Lower leg skin (tissue), 3 donors: Measurements from ENCODE around the gene PMIS2.

ENCODE experiments used
- CTCF ChIP-seq, 3 donors: fragments of 450-650 bp; IDR thresholded peaks; one replicate each; pipeline ENCODE4 v1.5.1; 2016; ENCODE audit warnings: antibody characterized with exemption in 3 of 3, mild to moderate bottlenecking in 3 of 3, moderate library complexity in 2 of 3
- POLR2A ChIP-seq, 2 donors: fragments of 450-650 bp; IDR thresholded peaks; one replicate each; pipeline ENCODE4 v1.6.1; 2016 to 2017; ENCODE audit warnings: antibody characterized with exemption in 2 of 2, mild to moderate bottlenecking in 1 of 2, moderate library complexity in 1 of 2

DNA sequence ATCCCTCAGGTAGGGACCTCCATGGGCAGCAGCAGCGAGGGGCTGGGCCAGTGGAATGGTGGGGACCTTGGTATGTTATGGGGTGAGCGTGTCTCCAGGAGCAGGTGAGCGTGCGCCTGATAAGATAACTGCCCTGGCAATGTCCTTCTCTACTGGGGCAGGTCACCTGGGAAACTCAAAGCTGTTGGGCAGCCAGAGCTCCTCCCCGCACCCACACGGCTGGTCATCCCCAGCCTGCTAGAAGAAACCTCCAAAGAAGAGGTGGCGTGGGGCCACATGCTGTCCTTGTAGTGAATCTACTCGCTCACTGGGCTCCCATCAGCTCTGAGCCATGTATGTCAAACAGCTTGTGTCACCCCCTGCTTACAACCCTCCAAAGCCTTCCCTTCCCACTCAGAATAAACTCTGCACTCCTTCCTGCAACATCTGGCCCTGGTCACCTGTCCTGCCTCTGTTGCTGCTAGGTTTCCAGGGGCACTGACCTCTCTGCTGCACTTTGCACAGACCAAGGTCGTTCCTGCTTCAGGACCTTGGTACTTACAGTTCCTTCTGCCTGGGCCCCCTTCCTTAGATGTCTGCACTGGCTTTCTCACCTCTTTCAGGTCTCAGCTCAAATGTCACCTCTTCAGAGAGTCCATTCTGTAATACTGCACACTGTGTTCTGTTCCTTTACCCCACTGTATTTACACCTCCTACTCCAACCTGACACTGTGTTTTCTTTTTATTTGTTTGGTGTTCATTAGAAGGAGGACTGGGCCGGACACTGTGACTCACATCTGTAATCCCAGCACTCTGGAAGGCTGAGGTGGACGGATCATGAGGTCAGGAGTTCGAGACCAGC lies 20.7 kb upstream of the PMIS2 start:
- TF ChIP-seq CTCF (IDR thresholded peaks at IDR 0.05) (no peak), POLR2A (IDR thresholded peaks at IDR 0.05) (no peak)
